ENCODE measurements around the gene DPP6. TPM values are rescaled to one million over a fixed set of nuclear protein-coding genes. Genes with fewer than 3 reads are reported as not detected.

The DPP6 gene
- total RNA-seq, 1 donor from 2014 or later, result 56.3 TPM

GRCh38 chr7:154433632-154434598, 381.7 kb downstream of the DPP6 start:
- FAIRE-seq (no peak), DNase-seq (ENCODE audit: low spot score in 2 of 2) (no peak)

- no peak for DNase-seq (ENCODE audit: low spot score in 2 of 2)
- no peak for FAIRE-seq
Measured at GRCh38 chr7:154436560-154436959, 384.4 kb downstream of the DPP6 start.

- DNase-seq (ENCODE audit: low spot score in 2 of 2), result no peak
Measured at GRCh38 chr7:154437234-154437633, 385.0 kb downstream of the DPP6 start.

GRCh38 chr7:154438571-154439367, 386.6 kb downstream of the DPP6 start:
- no peak for FAIRE-seq
- DNase-seq (ENCODE audit: low spot score in 2 of 2), result no peak

More at GRCh38 chr7:154437234-154437633, 385.0 kb downstream of the DPP6 start:
- no peak for FAIRE-seq

- FAIRE-seq (no peak), DNase-seq (ENCODE audit: low spot score in 2 of 2) (no peak)
Measured at GRCh38 chr7:154440058-154440457, 387.9 kb downstream of the DPP6 start.

- FAIRE-seq (no peak), DNase-seq (ENCODE audit: low spot score in 2 of 2) (no peak)
Measured at GRCh38 chr7:154440651-154441050, 388.5 kb downstream of the DPP6 start.

GRCh38 chr7:154441811-154442210, 389.6 kb downstream of the DPP6 start:
- DNase-seq (ENCODE audit: low spot score in 2 of 2), result no peak
- FAIRE-seq, result no peak

GRCh38 chr7:154442939-154443338, 390.7 kb downstream of the DPP6 start:
- no peak for FAIRE-seq

GRCh38 chr7:154450451-154450850, 398.3 kb downstream of the DPP6 start:
- no peak for DNase-seq (ENCODE audit: low spot score in 2 of 2)
- FAIRE-seq, result no peak

More at GRCh38 chr7:154442939-154443338, 390.7 kb downstream of the DPP6 start:
- DNase-seq (ENCODE audit: low spot score in 2 of 2), result no peak

- DNase-seq (ENCODE audit: low spot score in 2 of 2), result no peak
- FAIRE-seq, result no peak
Measured at GRCh38 chr7:154451480-154452457, 399.6 kb downstream of the DPP6 start.

- no peak for FAIRE-seq
- DNase-seq (ENCODE audit: low spot score in 2 of 2), result no peak
Measured at GRCh38 chr7:154463794-154464193, 411.6 kb downstream of the DPP6 start.

- FAIRE-seq (no peak), DNase-seq (ENCODE audit: low spot score in 2 of 2) (no peak)
Measured at GRCh38 chr7:154469652-154470051, 417.5 kb downstream of the DPP6 start.

GRCh38 chr7:154472343-154472742, 420.1 kb downstream of the DPP6 start:
- DNase-seq (ENCODE audit: low spot score in 2 of 2) (no peak), FAIRE-seq (no peak)

- no peak for FAIRE-seq
- DNase-seq (ENCODE audit: low spot score in 2 of 2), result no peak
Measured at GRCh38 chr7:154473360-154473759, 421.2 kb downstream of the DPP6 start.

GRCh38 chr7:154474903-154475520, 422.8 kb downstream of the DPP6 start:
- DNase-seq (ENCODE audit: low spot score in 2 of 2) (no peak), FAIRE-seq (no peak)

- DNase-seq (ENCODE audit: low spot score in 2 of 2) (no peak), FAIRE-seq (no peak)
Measured at GRCh38 chr7:154475864-154476263, 423.7 kb downstream of the DPP6 start.

- FAIRE-seq (no peak), DNase-seq (ENCODE audit: low spot score in 2 of 2) (no peak)
Measured at GRCh38 chr7:154480817-154481216, 428.6 kb downstream of the DPP6 start.

- FAIRE-seq (no peak), DNase-seq (ENCODE audit: low spot score in 2 of 2) (no peak)
Measured at GRCh38 chr7:154482863-154483262, 430.7 kb downstream of the DPP6 start.

- FAIRE-seq (no peak), DNase-seq (ENCODE audit: low spot score in 2 of 2) (peak; percentile 39 to 46)
Measured at GRCh38 chr7:154484406-154484805, 432.2 kb downstream of the DPP6 start.

- DNase-seq (ENCODE audit: low spot score in 2 of 2) (no peak), FAIRE-seq (no peak)
Measured at GRCh38 chr7:154484943-154485342, 432.7 kb downstream of the DPP6 start.
